Duodenal mucosa (tissue), 2 donors: ENCODE measurements around the gene CAMK2G.

ENCODE experiments used
- H3K27ac ChIP-seq: one replicate; pipeline ENCODE4 v1.7.0; 2013; ENCODE audit warnings: low read depth, low read length
- H3K27me3 ChIP-seq, 2 donors: one replicate each; pipeline ENCODE4 v1.7.0; 2013; ENCODE audit warnings: low read length in 2 of 2, control low read depth in 1 of 2; ENCODE audit not compliant: insufficient read depth in 2 of 2, control insufficient read depth in 1 of 2
- H3K36me3 ChIP-seq, 2 donors: one replicate each; pipeline ENCODE4 v1.7.0; 2013; ENCODE audit warnings: low read length in 2 of 2, control low read depth in 1 of 2; ENCODE audit not compliant: insufficient read depth in 2 of 2, control insufficient read depth in 1 of 2
- H3K4me1 ChIP-seq, 2 donors: one replicate each; pipeline ENCODE4 v1.7.0; 2013; ENCODE audit warnings: low read length in 2 of 2, control low read depth in 1 of 2; ENCODE audit not compliant: insufficient read depth in 2 of 2, control insufficient read depth in 1 of 2
- H3K4me3 ChIP-seq, 2 donors: one replicate each; pipeline ENCODE4 v1.7.0; 2013; ENCODE audit warnings: low read length in 2 of 2, low read depth in 1 of 2
- H3K9ac ChIP-seq, 2 donors: one replicate each; pipeline ENCODE4 v1.7.0; 2013; ENCODE audit warnings: low read length in 2 of 2, low read depth in 1 of 2
- H3K9me3 ChIP-seq, 2 donors: one replicate each; pipeline ENCODE4 v1.7.0; 2013; ENCODE audit warnings: low read length in 2 of 2, control low read depth in 1 of 2; ENCODE audit not compliant: control insufficient read depth in 1 of 2

The CAMK2G gene

DNA sequence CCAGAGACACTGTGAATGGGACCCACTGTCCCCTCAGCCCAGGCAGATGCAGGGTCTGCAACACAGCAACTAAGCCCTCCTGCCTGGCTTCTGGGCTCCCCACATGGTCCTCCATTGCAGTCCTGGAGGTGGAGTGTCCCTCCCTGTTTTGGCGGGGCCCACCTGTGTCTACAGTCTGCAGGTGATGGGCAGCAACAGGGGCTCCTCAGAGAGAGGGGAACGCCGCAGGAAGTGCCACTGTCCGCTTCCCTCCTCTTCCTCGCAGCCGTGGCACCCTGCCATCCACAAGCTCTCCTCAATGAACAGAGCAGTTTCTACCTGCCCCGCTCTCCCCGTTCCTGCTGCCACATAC lies 9.3 kb downstream of the CAMK2G start:
- peak overlapping the region; percentile 44 for H3K4me3 ChIP-seq
- H3K36me3 ChIP-seq = peaks cover 44 to 87% of the 10 kb centered on the region in 2 donors
- H3K9ac ChIP-seq = no peak overlapping the region
- no peak overlapping the region for H3K27ac ChIP-seq
- no peaks in the 10 kb centered on the region for H3K27me3 ChIP-seq
- H3K4me1 ChIP-seq = peaks cover 40 to 47% of the 10 kb centered on the region in 2 donors
- no peaks in the 10 kb centered on the region for H3K9me3 ChIP-seq

DNA sequence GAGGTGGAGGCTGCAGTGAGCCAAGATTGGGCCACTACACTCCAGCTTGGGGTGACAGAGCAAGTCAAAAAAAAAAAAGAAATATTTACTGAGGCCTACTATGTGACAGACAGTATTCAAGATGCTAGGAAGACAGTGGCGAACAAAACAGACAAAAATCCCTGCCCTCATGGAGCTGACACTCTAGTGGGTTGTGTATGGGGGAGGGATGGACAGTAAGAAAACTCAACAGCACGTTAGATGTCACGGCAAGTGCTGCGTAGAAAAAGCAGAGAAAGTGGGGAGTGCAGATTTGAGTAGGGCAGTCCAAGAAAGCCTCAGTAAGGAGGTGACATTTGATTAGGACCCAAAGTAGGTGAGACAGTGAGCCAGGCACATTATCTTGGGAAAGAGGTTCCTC lies 10.1 kb downstream of the CAMK2G start:
- Histone ChIP-seq H3K9ac (no peak overlapping the region), H3K4me1 (peaks cover 47 to 49% of the 10 kb centered on the region in 2 donors), H3K9me3 (no peaks in the 10 kb centered on the region), H3K27me3 (no peaks in the 10 kb centered on the region), H3K4me3 (no peak overlapping the region), H3K36me3 (peaks cover 49 to 87% of the 10 kb centered on the region in 2 donors), H3K27ac (no peak overlapping the region)

DNA sequence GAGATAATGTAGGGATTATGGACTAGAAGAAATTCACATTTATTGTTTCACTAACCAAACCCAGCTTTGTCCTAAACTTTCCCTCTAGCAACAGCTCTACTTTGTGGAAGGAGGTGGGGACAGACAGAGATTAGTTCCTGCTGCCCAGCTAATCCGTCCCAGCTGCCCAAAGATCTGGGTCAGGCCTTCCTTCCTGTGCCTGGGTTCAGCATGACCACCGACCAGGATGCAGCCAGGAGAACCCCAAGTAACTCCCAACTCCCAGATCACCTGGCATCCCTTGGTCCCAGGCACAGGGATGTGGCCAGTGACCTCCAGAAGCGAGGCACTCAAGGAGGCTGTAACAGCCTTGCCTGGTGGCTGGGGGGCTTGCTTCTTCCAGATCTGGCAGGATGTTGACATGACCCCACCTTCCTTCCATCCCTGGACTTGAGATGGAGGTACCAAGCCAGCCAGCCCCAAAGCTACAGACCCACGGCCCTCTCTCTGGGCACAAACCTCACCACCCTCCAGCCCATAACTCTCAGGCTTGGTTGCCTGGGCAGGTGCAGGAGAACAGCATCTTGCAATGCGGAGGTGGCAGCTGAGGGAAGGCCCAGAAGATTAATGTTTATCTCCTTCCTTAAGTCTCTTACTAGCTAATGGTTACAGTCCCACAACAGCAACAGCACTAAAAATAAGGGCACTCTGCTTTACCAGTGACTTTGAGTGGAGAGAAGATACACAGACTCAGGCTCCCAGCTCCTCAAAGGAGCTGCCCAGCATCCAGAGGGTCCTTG lies 11.1 kb downstream of the CAMK2G start:
- Histone ChIP-seq H3K36me3 (peaks cover 46 to 86% of the 10 kb centered on the region in 2 donors), H3K4me1 (peaks cover 51 to 54% of the 10 kb centered on the region in 2 donors), H3K4me3 (no peak overlapping the region), H3K9ac (no peak overlapping the region), H3K27ac (no peak overlapping the region), H3K27me3 (no peaks in the 10 kb centered on the region), H3K9me3 (no peaks in the 10 kb centered on the region)

DNA sequence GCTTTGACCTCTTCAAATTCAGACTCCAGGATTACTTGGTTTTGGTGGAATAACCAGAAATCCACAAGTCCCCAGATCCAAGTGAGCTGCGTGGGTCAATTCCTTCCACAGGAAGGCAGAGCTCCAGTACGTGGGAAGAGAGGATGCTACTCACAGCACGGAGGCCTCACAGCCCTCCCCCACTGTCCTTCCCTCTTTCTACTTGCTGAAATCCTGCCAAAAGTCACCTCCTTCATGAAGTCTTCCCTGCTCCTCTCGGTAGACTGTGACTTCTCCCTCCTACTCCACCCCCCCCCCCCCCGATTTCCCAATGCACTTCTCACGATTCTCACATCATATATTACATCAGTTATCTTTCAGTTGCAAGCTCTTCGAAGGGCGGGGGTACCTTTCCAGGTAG lies 12.3 kb downstream of the CAMK2G start:
- peaks cover 46 to 83% of the 10 kb centered on the region in 2 donors for H3K36me3 ChIP-seq
- H3K9ac ChIP-seq = no peak overlapping the region
- H3K4me1 ChIP-seq = peaks cover 56 to 63% of the 10 kb centered on the region in 2 donors
- no peak overlapping the region for H3K4me3 ChIP-seq
- H3K27ac ChIP-seq = no peak overlapping the region
- no peaks in the 10 kb centered on the region for H3K27me3 ChIP-seq
- H3K9me3 ChIP-seq = no peaks in the 10 kb centered on the region

DNA sequence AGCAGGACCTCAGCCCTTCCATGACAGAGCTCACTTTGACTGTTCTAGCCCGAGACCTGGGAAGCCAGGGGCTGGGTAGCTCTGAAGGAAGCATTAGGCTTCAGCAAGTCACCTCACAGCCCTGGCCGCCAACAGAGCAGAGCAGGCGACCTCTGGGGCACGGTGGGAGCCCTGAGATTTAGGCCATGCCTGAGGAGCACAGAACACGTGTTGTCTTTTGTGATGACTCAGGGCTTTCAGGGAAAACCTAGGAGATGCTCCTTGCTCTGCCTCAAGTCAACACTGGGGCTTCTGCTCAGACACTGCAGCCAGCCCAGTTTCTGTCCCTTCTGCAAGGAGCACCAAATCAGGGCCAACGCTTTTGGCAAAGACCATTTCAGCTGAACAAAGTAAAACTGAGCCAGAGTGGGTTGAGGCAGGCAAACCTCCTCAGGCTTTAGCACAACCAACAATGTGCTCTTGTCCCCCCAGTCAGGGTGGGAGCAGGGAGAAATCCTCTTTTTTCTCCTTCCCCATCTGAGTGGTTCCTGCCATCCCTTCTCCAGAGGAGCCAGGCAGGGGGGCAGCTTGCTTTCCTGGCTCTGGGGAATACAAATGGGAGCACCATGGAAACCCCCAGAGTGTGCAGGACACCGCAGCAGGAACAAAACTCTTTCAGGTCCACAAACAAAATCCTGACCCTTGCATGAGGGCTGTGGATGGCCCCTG lies 14.4 kb downstream of the CAMK2G start:
- Histone ChIP-seq H3K36me3 (peaks cover 38 to 80% of the 10 kb centered on the region in 2 donors), H3K9me3 (no peaks in the 10 kb centered on the region), H3K27me3 (no peaks in the 10 kb centered on the region), H3K27ac (no peak overlapping the region), H3K4me1 (peaks cover 54 to 65% of the 10 kb centered on the region in 2 donors), H3K4me3 (no peak overlapping the region), H3K9ac (no peak overlapping the region)

DNA sequence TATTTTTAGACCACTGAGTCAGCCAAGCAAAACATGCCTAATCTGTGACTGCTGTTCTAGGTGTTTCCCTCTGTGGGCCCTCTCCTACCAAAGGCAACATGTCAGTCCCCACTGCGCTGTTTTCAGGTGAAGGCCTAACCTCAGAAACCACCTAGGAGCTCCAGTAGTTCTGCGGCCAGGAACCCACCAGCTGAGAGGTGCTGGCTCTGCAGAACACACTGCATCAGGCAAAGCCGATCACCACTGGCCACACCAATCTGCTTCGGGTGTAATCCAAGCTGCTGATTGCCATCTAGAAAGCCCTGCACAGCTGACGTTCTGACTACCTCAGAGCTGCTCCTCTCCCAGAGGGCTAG lies 14.9 kb downstream of the CAMK2G start:
- no peaks in the 10 kb centered on the region for H3K27me3 ChIP-seq
- peaks cover 59 to 69% of the 10 kb centered on the region in 2 donors for H3K4me1 ChIP-seq
- no peak overlapping the region for H3K27ac ChIP-seq
- H3K9me3 ChIP-seq = no peaks in the 10 kb centered on the region
- no peak overlapping the region for H3K4me3 ChIP-seq
- H3K36me3 ChIP-seq = peaks cover 36 to 77% of the 10 kb centered on the region in 2 donors
- no peak overlapping the region for H3K9ac ChIP-seq

DNA sequence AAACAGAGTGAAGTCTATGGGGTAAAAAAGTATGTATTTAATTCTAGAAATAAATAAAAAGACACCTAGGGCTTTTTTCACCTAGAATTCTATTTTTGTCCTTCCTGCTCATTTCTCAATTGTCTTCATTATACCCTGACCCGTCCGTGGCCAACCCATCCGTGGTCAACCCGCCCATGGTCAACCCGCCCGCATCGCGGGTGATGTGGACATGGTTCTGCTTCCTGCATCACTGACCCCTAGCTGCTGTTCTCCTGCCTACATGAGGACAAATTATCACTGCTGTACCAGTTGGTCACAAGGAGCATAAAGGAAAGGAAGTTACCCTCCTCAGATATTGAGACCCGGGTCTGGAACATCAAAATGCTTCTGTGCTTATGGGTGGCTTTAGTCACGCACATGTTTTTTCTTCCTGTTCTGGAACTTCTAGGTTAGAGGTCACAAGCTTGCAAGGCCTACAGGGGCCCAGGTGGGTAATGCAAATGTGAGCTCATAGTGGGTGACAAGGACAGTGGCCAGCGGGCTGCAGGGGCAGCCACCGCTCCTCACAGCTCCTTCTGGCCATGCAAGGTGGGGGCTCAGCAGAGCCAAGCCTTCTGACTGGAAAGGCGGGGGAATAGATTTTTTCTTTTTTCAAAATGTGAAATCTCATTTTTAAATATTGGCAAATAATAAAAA lies 15.5 kb downstream of the CAMK2G start:
- Histone ChIP-seq H3K27ac (no peak overlapping the region), H3K36me3 (peaks cover 36 to 75% of the 10 kb centered on the region in 2 donors), H3K4me1 (peaks cover 64 to 74% of the 10 kb centered on the region in 2 donors), H3K9me3 (no peaks in the 10 kb centered on the region), H3K9ac (no peak overlapping the region), H3K4me3 (no peak overlapping the region), H3K27me3 (no peaks in the 10 kb centered on the region)

DNA sequence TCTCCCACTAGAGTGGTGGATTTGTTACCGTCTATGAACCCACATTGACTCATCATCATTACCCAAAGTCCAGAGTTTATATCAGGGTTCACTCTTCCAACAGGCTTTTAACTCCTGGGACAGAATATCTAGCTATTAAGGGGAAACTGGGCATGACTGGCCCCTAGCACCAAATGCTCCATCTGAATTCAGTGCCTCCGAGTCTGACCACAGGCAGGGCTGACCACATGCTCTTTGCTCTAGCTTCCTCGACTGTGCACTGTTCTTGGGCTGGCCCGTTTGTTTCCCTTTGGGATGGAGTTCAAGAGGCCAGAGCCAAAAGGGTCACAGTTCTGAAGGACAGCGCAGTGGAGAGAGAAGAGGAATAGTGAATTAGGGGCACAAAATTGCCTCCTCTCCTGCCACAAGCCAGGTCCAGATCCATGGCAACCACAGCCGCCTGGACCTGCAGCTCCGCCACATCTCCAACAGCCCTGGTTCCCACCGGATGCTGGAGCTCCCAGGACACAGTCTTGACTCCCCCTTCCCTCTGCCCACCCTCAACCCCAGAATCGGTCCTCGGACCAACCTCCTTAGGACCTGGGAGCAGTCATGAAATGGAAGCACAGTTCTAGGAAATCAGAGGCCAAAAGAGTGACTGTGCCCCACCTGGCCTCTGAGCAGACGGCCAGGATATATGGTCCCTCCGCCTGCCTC lies 16.2 kb downstream of the CAMK2G start:
- no peak overlapping the region for H3K4me3 ChIP-seq
- peaks cover 36 to 75% of the 10 kb centered on the region in 2 donors for H3K36me3 ChIP-seq

DNA sequence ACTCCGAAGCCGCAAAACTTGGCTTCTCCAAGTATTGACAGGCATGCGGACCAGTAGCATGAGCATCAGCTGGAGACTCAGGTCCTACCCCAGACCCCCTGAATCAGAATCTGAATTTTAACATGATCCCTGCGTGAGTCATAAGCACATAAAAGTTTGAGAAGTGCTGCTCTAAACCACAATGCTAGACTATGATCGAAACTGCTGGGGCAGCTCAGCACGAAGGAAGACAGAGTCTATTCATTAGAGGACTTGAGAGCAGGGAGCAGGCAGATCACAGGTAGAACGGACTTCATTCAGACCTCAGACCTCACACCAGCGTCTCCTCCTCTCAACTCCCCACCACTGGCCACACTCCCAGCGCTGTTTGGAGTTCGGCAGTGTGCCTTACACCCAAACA lies 16.9 kb downstream of the CAMK2G start:
- H3K4me3 ChIP-seq = no peak overlapping the region
- no peaks in the 10 kb centered on the region for H3K27me3 ChIP-seq
- no peak overlapping the region for H3K27ac ChIP-seq
- H3K9me3 ChIP-seq = no peaks in the 10 kb centered on the region
- peaks cover 65 to 67% of the 10 kb centered on the region in 2 donors for H3K4me1 ChIP-seq
- H3K36me3 ChIP-seq = peaks cover 34 to 75% of the 10 kb centered on the region in 2 donors
- no peak overlapping the region for H3K9ac ChIP-seq

More for the DNA sequence above, 16.2 kb downstream of the CAMK2G start:
- Histone ChIP-seq H3K27ac (no peak overlapping the region), H3K9me3 (no peaks in the 10 kb centered on the region), H3K27me3 (no peaks in the 10 kb centered on the region), H3K4me1 (peaks cover 65 to 74% of the 10 kb centered on the region in 2 donors), H3K9ac (no peak overlapping the region)
